Epidermal melanocyte (primary cell): Measurements from ENCODE around the gene PAPOLG.
"Not testable (repeated sequence)": the region's sequence is repeated elsewhere in the genome, so short reads cannot be mapped to it uniquely, and the experiment has no call there.

Experiments used
- DNase-seq: peaks from one replicate; pipeline ENCODE4 v3.0.0; 2011; ENCODE audit warnings: low spot score; ENCODE audit not compliant: insufficient read length

PAPOLG gene

DNA sequence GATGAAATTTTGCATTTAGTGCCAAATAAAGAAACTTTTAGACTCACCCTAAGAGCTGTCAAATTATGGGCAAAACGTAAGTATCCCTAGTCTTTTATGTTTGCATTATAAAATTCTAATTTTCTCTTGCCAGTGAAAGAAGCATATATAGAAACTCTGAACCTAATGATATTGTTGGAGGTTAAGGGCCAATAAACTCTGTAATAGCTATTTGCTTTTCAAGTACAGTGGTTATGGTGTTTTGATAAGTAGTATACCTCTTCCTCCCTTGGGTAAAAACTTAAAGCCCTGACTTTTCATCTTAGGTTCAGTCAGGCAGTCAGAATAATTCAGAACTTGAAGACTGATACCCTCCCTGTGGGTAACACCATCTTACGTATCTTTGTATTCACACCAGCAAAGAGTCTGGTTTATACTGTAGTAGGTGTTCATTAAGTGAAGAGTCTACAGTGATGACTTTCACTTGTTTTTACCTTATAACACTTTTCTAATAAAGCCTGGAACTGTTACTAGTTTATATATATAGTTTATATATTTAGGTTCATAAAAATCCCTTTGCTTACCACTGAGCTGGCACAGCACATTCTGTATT lies 19.1 kb downstream of the PAPOLG start:
- DNase-seq: no peak

DNA sequence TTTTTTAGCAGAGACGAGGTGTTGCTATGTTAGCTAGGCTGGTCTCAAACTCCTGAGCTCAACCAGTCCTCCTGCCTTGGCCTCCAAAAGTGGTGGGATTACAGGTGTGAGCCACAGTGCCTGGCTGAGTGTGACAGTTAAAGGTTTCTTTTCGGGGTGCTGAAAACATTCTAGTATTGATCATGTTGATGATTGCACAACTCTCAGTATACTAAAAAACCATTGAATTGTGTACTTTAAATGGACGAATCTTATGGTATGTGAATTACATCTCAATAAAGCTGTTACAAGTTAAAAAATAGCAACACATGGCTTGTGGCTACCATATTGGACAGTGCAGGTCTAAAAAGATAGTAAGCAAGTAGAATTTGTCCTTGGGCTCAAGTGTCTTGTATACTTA lies 22.3 kb downstream of the PAPOLG start:
- DNase-seq: no peak

DNA sequence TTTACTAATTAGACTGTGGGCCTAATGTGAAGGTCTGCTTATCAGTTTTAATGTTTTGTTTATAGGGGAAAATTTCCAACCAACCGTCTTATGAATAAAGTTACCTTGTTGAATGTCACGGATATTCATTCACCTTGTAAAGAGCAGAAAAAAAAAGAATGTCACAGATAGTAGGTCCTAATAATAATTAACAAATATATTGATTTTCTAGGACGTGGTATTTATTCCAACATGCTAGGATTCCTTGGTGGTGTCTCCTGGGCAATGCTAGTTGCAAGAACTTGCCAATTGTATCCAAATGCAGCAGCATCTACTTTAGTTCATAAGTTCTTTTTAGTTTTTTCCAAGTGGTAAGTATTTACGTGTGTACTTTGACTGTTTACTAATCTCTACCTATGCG lies 23.4 kb downstream of the PAPOLG start:
- DNase-seq: no peak

DNA sequence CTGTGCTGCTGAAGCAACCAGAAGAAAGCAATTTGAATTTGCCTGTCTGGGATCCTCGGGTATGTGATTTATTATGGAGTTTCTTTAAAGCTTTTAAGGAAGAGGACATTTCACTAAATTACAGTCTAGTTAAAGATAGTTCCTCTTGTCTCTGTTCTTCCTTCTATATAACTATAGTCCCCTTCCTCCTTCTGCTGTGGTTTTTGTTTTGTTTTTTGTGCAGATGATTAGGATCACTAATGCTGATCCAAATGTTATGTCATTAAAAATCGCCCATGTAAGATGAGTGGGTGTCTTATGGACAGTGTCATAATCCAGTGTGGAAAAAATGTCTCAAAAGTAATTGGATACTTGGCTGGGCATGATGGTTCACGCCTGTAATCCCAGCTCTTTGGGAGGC lies 24.7 kb downstream of the PAPOLG start:
- no peak for DNase-seq

DNA sequence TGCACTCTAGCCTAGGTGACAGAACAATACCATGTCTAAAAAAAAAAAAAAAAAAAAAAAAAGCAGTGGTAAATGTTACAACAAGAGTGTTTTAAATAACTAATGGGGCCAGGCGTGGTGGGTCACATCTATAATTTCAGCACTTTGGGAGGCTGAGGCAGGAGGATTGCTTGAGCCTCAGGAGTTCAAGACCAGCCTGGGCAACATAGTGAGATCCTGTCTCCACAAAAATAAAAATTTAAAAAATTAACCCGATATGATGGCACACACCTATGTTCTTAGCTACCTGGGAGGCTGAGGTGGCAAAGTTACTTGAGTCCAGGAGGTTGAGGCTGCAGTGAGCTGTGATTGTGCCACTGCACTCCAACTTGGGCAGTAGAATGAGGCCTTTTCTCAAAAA lies 37.1 kb downstream of the PAPOLG start:
- no peak for DNase-seq

GRCh38 chr2:60794271-60794863 lies 38.3 kb downstream of the PAPOLG start:
- no peak for DNase-seq

- no peak for DNase-seq
Measured at GRCh38 chr2:60796573-60797509, 40.8 kb downstream of the PAPOLG start.

DNA sequence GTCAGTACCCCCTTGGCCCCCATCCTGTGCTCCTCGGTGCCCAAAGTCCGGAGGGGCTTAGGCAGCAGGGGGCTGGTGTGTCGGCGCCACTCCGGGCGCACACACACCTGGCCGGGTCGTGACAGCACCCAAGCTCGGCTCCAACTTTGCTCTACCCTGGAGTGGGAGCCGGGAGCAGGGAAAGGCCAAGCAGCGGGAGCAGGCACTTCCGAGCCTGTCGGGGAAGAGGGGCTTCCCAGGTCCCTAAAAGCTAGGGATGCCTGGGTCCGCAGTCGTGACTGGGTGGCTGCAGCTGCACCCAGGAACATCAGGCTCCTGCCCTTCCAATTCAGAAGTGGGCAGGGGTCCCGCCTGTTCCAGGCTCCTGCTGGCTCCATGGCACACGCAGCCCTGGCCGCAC lies 48.4 kb downstream of the PAPOLG start:
- no peak for DNase-seq

DNA sequence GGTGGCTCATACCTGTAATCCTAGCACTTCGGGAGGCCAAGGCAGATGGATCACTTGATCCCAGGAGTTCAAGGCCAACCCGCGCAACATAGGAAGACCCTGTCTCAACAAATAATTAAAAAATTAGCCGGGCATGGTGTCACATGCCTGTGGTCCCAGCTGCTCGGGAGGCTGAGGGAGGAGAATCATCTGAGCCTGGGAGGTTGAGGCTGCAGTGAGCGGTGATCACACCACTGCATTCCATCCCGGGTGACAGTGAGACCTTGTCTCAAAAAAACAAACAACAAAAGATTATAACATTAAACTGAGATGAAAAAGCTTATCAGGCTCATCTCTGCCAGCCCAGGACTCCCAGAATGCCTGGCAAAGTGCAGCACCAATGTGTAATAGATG lies 50.5 kb downstream of the PAPOLG start:
- DNase-seq: no peak

DNA sequence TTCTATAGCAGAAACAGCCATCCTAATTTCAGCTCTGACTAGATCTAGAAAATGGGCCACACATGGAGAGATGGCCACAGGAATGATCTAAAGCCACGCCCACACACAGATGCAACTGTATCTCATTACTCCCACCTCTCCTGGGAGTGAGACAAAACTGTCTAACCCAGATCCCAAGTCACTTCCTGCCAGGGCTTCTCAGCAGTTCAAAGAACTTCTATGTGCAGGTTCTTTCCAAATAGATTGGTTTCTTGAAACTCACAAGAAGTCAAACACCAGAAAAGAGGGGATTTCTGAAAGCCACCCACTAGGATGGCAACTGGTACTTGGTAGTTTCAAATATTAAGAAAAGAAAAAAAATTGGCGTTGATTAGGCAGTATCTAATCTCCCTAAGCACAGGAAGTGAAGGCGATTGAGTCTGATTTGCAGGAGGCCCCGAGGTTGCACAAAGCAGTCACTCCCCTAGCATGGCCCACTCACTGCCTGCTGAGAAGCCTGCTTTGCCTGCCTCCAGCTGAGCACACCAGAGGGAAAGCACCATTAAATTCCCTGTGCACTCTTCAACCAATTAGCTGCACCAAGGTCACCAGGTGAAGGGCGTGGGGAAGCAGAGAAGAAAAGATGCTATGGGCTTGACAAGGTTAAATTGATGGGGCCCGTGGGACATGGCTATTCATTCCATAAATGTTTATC lies 51.1 kb downstream of the PAPOLG start:
- DNase-seq: no peak

- DNase-seq: no peak
Measured at GRCh38 chr2:60808330-60808801, 52.3 kb downstream of the PAPOLG start.

- DNase-seq: no peak
Measured at GRCh38 chr2:60811491-60812375, 55.7 kb downstream of the PAPOLG start.

DNA sequence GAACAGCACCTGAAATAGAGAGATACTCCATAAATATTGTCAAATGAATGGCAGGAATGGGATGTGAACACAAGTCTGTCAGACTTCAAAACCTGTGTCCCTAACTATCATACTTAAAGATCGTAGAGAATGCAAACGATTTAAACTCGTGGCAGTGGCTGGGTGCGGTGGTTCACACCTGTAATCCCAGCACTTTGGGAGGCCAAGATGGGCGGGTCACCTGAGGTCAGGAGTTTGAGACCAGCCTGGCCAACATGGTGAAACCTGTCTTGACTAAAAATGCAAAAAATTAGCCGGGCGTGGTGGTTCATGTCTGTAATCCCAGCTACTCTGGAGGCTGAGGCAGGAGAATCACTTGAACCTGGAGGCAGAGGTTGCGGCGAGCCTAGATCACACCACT lies 61.1 kb downstream of the PAPOLG start:
- not testable (repeated sequence) for DNase-seq

DNA sequence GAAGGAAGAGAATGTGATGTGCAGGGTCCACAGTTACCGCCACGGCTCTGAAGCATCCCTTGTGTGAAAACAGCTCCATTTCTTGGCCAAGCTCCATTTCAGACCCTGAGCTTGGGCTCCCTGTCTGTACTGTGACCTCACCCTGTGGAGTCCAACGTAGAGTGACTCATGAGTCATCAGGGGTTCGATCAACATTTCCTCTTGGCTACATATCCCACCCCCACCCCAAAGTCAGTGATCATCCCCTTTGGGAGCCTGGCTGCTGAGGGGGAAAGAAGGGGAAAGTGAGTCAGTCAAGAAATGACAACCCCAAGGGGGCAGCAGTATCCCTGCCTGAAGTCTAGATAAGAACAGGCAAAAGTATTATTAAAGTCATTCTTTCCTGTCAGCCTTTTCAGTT lies 62.2 kb downstream of the PAPOLG start:
- no peak for DNase-seq

DNA sequence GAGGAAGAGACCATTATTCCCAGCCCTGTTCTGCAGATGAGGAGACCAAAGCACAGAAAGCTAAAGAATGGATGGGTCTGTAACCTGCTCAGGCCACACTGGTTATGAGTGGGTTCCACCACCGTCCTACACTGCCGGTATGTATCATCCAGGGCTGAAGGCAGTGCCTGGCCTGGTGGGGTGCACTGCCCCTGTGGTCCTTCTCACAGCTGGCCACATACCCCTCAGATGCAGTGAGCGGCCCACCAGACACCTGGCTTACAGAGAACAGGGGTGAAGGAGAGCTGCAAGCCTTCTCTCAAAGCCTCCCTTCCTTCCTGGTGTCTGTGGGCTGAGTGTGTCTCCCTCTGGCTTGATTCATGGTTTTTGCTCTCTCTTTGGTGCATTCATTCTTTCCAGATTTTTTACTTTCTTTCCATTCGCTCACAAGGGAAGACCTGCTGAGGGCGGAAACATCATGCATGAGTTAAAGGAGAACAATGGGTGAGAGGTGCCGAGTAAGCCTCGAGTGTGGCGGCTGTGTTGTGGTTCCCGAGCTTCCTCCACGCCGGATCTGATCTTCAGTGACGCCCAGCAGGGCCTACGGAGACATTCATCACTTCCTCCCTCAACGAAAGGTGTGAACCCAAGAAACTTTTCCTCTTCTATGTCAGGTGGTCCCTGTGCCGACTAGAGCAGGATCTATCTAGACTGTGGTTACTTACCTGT lies 63.2 kb downstream of the PAPOLG start:
- DNase-seq: no peak

DNA sequence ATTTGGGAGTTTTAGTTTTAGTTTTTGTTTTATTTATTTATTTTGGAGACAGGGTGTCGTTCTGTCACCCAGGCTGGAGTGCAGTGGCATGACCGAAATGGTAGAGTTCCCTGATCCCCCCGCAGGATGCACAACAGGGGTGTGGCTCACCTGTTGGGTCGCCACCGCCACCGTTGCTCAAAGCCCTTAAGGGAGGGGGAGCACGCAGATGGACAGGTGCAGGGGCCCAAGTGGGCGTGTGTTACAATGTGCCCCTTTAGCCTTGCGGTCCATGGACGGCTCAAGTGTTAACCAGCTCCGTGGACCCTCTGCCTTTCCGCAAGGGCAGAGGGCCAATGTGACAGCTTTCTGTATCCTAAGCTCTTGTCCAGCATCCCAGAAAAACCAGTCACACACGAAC lies 63.9 kb downstream of the PAPOLG start:
- DNase-seq: no peak

DNA sequence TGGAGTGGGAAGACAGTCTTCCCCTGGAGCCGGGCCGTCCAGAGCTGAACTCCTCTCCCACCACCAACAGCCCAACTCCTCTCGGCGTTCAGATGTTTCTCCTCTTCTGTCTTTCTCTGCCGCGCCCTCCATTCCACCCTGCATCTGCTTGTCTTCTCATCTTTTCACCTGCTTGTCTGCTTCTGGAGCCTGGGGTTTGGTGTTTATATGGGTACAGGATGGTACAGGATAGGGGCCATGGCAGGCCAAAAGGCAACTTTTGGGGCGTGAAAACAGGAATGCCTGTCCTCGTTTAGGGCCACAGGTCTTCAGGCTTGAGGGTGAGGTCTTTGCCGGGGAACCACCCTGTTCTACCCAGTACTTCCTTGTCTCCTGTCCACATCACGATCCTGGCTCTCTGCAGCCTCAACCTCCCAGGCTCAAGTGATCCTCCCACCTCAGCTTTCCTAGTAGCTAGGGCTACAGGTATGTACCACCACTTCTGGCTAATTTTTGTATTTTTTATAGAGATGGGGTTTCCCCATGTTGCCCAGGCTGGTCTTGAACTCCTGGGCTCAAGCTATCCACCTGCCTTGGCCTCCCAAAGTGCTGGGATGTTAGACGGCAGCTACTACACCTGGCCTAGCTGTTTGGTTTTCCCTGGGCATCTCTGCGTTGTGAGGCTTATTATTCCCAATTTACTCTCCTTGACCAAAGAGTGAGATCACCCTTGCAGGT lies 64.5 kb downstream of the PAPOLG start:
- no peak for DNase-seq

- DNase-seq: no peak
Measured at GRCh38 chr2:60821133-60821469, 65.0 kb downstream of the PAPOLG start.

DNA sequence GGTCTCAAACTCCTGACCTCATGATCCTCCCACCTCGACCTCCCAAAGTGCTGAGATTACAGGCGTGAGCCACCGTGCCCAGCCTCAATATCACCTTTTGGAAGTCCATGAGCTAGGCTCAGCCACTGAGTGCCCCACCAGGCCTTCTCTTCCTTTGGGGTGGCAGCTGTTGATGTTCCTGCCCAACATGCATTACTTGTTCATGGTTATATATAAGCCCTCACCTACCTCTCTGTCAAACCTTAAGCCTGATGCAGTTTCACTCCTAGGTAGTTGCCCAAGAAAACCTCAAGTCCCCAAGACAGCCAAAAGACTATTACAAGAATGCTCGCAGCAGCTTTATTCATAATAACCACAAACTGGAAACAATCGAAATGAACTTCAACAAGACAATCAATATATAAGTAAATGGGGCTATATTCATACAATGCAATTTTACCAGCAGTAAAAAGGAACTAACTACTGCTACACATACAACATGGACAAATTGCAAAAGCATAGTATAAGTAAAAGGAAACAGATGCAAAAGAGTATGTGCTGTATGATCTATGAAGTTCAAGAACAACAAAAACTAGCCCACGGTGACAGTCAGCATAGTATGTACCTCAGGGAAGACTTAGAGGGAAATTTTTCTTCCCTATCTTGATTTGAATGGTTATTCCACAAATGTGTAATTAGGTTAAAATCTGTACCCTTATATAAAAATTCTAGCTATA lies 65.7 kb downstream of the PAPOLG start:
- no peak for DNase-seq
